Epithelial cell of proximal tubule (primary cell): ENCODE data around the gene MLLT3. TPM values are rescaled to one million over a fixed set of nuclear protein-coding genes. Genes with fewer than 3 reads are reported as not detected.
A peak's percentile ranks its signal among the peaks of the same experiment; 100 is the strongest.
"Not testable (repeated sequence)": the region's sequence is repeated elsewhere in the genome, so short reads cannot be mapped to it uniquely, and the experiment has no call there.

Experiments
- DNase-seq: peaks from one replicate; pipeline ENCODE4 v3.0.0-alpha.2; 2011; ENCODE audit warnings: low read depth
- H3K4me3 ChIP-seq: 2 replicates; pipeline ENCODE4 v1.5.1; 2011; ENCODE audit warnings: low read depth, mild to moderate bottlenecking, low read length
- CTCF ChIP-seq: conservative IDR thresholded peaks from 2 replicates; pipeline ENCODE4 v1.5.1; 2012; ENCODE audit warnings: low read depth, mild to moderate bottlenecking, low read length
- total RNA-seq: library from RNA; depleted of rRNA; stranded (reverse); fragments of >200 nt; gene quantifications from 2 replicates; pipeline ENCODE4 v1.2.3, GENCODE V29; 2015

MLLT3 gene
- total RNA-seq, 1 donor from 2014 or later: 29.3 TPM

GRCh38 chr9:20658677-20659473 is 36.6 kb upstream of the MLLT3 start:
- H3K4me3 ChIP-seq: peak overlapping the region; percentile 52
- no peak for TF ChIP-seq CTCF
- no peak for DNase-seq

- not testable (repeated sequence) for DNase-seq
- H3K4me3 ChIP-seq: peak overlapping the region; percentile 52
These were observed 36.0 kb upstream of the MLLT3 start for GRCh38 chr9:20658246-20658667.

GRCh38 chr9:20651939-20652338 is 29.6 kb upstream of the MLLT3 start:
- no peak for DNase-seq
- no peak for TF ChIP-seq CTCF

GRCh38 chr9:20650750-20651299 is 28.5 kb upstream of the MLLT3 start:
- H3K4me3 ChIP-seq: no peak overlapping the region
- DNase-seq: no peak
- no peak for TF ChIP-seq CTCF

More at GRCh38 chr9:20651939-20652338, 29.6 kb upstream of the MLLT3 start:
- no peak overlapping the region for H3K4me3 ChIP-seq

- TF ChIP-seq CTCF: no peak
- no peak for DNase-seq
- H3K4me3 ChIP-seq: no peak overlapping the region
These were observed 28.0 kb upstream of the MLLT3 start for GRCh38 chr9:20650313-20650712.

GRCh38 chr9:20649381-20649780 is 27.1 kb upstream of the MLLT3 start:
- TF ChIP-seq CTCF: no peak
- peak; percentile 13 for DNase-seq
- H3K4me3 ChIP-seq: no peak overlapping the region

GRCh38 chr9:20646656-20647055 is 24.4 kb upstream of the MLLT3 start:
- no peak for DNase-seq
- H3K4me3 ChIP-seq: no peak overlapping the region
- TF ChIP-seq CTCF: no peak
